Measurements from ENCODE around the gene NGRN. TPM values are rescaled to one million over a fixed set of nuclear protein-coding genes. Genes with fewer than 3 reads are reported as not detected.
"Not testable (repeated sequence)": the region's sequence is repeated elsewhere in the genome, so short reads cannot be mapped to it uniquely, and the experiment has no call there.

Gene NGRN
- total and polyA plus RNA-seq, 2 of the 4 experiments (the other 2 are of a cell fraction) = 39.6 to 46.2 TPM

GRCh38 chr15:90271459-90272166 lies 6.1 kb downstream of the NGRN start:
- no peak overlapping the region for H2AFZ ChIP-seq (replicated peaks; ENCODE audit: low read length, poor library complexity)
- H3K4me2 ChIP-seq (ENCODE audit: low read depth, low read length) = no peak overlapping the region
- ChIA-PET POLR2A (ENCODE audit: unreplicated experiment) (no interaction called here), CTCF (no interaction called here)
- H3K4ac ChIP-seq (ENCODE audit: low read depth, low read length) = no peak overlapping the region
- DNase-seq (no peak), ATAC-seq (ENCODE audit: low read depth) (no peak)
- no peak overlapping the region for H3K18ac ChIP-seq (ENCODE audit: low read depth, low read length)
- H3K79me1 ChIP-seq (ENCODE audit: low read depth in 1 of 2, low read length in 2 of 2) = peaks cover 36 to 75% of the 10 kb centered on the region in 2 experiments; a peak in 3 of 4 replicates
- 100% methylated on average over 2 of the region's 7 CpGs; no CpG with 5 or more reads in 1 of the 2 experiments for WGBS, 2 experiments (ENCODE audit: extremely low coverage in 2 of 2, insufficient read length in 1 of 2)
- H4K8ac ChIP-seq (ENCODE audit: low read depth in 2 of 2, low read length in 2 of 2) = no peak overlapping the region
- H3K9me3 ChIP-seq (ENCODE audit: control insufficient read depth, insufficient read depth, low read length) = no peaks in the 10 kb centered on the region
- H2BK5ac ChIP-seq (ENCODE audit: low read depth, low read length, poor library complexity, severe bottlenecking) = no peak overlapping the region
- in situ Hi-C loops (cut with MboI; ENCODE audit: low sequenced_read_pairs) (no loop called here), intact Hi-C loops (cut with micrococcal nuclease) (no loop called here), dilution Hi-C loops (cut with HindIII; ENCODE audit: low sequenced_read_pairs, unreplicated experiment) (no loop called here)
- no peak overlapping the region for H2BK15ac ChIP-seq (ENCODE audit: low read depth, low read length)
- peaks cover 56% of the 10 kb centered on the region for H4K20me1 ChIP-seq (ENCODE audit: insufficient read depth, low read length)
- H3K9ac ChIP-seq (ENCODE audit: low read depth, low read length) = no peak overlapping the region
- TF ChIP-seq MAFK (IDR thresholded peaks at IDR 0.05; ENCODE audit: low read depth, low read length) = no peak
- no peak for TF ChIP-seq SMC3 (IDR thresholded peaks at IDR 0.05; ENCODE audit: low read depth, low read length)
- no peak for TF ChIP-seq BHLHE40 (IDR thresholded peaks at IDR 0.05; ENCODE audit: low read depth, low read length)
- no peak for TF ChIP-seq CTCF (conservative IDR thresholded peaks at IDR 0.05; ENCODE audit: low read depth, low read length)
- TF ChIP-seq RFX5 (IDR thresholded peaks at IDR 0.05; ENCODE audit: low read depth, low read length) = no peak
- TF ChIP-seq NFE2L2 (IDR thresholded peaks at IDR 0.05; ENCODE audit: low read depth, low read length) = no peak
- H3K4me3 ChIP-seq (ENCODE audit: insufficient read depth, low read depth, low read length) = no peak overlapping the region
- peaks cover 9% of the 10 kb centered on the region for H3K9me1 ChIP-seq (ENCODE audit: insufficient read depth, low read length)
- H3K14ac ChIP-seq (replicated peaks; ENCODE audit: low read depth, low read length) = no peak overlapping the region
- no peaks in the 10 kb centered on the region for H3K27me3 ChIP-seq (ENCODE audit: control insufficient read depth, insufficient read depth, low read length)
- H2BK20ac ChIP-seq (ENCODE audit: low read depth, low read length) = no peak overlapping the region
- H4K91ac ChIP-seq (ENCODE audit: insufficient read depth, low read depth, low read length) = no peak overlapping the region
- H3K56ac ChIP-seq (ENCODE audit: extremely low read depth, insufficient read depth, low read length) = no peak overlapping the region
- H3K4me1 ChIP-seq (ENCODE audit: control insufficient read depth, insufficient read depth, low read length) = peaks cover 3% of the 10 kb centered on the region; the same call in 1 of the 2 replicates
- H2AK5ac ChIP-seq (ENCODE audit: low read depth, low read length) = no peak overlapping the region
- no peak overlapping the region for H4K5ac ChIP-seq (ENCODE audit: low read depth, low read length)
- no peak overlapping the region for H3K27ac ChIP-seq (ENCODE audit: insufficient read depth, low read length)
- H2BK120ac ChIP-seq (ENCODE audit: low read depth, low read length) = no peak overlapping the region
- peaks cover 33% of the 10 kb centered on the region for H3K36me3 ChIP-seq (ENCODE audit: control insufficient read depth, insufficient read depth, low read length)
- H2AK9ac ChIP-seq (replicated peaks; ENCODE audit: low read depth, low read length, poor library complexity) = no peak overlapping the region
- BruUV-seq (replicated peaks) = no TSS peak
- H3K23ac ChIP-seq (ENCODE audit: low read depth, low read length) = no peak overlapping the region

- H3K18ac ChIP-seq (ENCODE audit: low read depth, low read length); CTCF ChIA-PET; H2AK9ac ChIP-seq (replicated peaks; ENCODE audit: low read depth, low read length, poor library complexity); H2BK120ac ChIP-seq (ENCODE audit: low read depth, low read length); H3K9ac ChIP-seq (ENCODE audit: low read depth, low read length); H2AFZ ChIP-seq (replicated peaks; ENCODE audit: low read length, poor library complexity); H2BK15ac ChIP-seq (ENCODE audit: low read depth, low read length); H3K9me3 ChIP-seq (ENCODE audit: control insufficient read depth, insufficient read depth, low read length); H2BK5ac ChIP-seq (ENCODE audit: low read depth, low read length, poor library complexity, severe bottlenecking); H3K27me3 ChIP-seq (ENCODE audit: control insufficient read depth, insufficient read depth, low read length); H2BK20ac ChIP-seq (ENCODE audit: low read depth, low read length); H3K23ac ChIP-seq (ENCODE audit: low read depth, low read length); DNase-seq; H3K14ac ChIP-seq (replicated peaks; ENCODE audit: low read depth, low read length); H4K20me1 ChIP-seq (ENCODE audit: insufficient read depth, low read length); H3K4me1 ChIP-seq (ENCODE audit: control insufficient read depth, insufficient read depth, low read length); BruUV-seq (replicated peaks); dilution Hi-C loops (cut with HindIII; ENCODE audit: low sequenced_read_pairs, unreplicated experiment); H3K4ac ChIP-seq (ENCODE audit: low read depth, low read length); H3K27ac ChIP-seq (ENCODE audit: insufficient read depth, low read length); ATAC-seq (ENCODE audit: low read depth); H2AK5ac ChIP-seq (ENCODE audit: low read depth, low read length); intact Hi-C loops (cut with micrococcal nuclease); H3K4me3 ChIP-seq (ENCODE audit: insufficient read depth, low read depth, low read length); POLR2A ChIA-PET (ENCODE audit: unreplicated experiment); H3K56ac ChIP-seq (ENCODE audit: extremely low read depth, insufficient read depth, low read length); in situ Hi-C loops (cut with MboI; ENCODE audit: low sequenced_read_pairs); H4K8ac ChIP-seq (ENCODE audit: low read depth in 2 of 2, low read length in 2 of 2); H4K5ac ChIP-seq (ENCODE audit: low read depth, low read length); H3K9me1 ChIP-seq (ENCODE audit: insufficient read depth, low read length); H3K4me2 ChIP-seq (ENCODE audit: low read depth, low read length); H4K91ac ChIP-seq (ENCODE audit: insufficient read depth, low read depth, low read length): not testable (repeated sequence)
- peaks cover 3 to 10% of the 10 kb centered on the region in 2 experiments; a peak in 1 of 4 replicates for H3K79me1 ChIP-seq (ENCODE audit: low read depth in 1 of 2, low read length in 2 of 2)
- peaks cover 12% of the 10 kb centered on the region for H3K36me3 ChIP-seq (ENCODE audit: control insufficient read depth, insufficient read depth, low read length)
- WGBS, 2 experiments (ENCODE audit: extremely low coverage in 2 of 2, insufficient read length in 1 of 2) = 92% methylated on average over 5 of the region's 12 CpGs; no CpG with 5 or more reads in 1 of the 2 experiments
Measured at GRCh38 chr15:90278467-90278866, 13.0 kb downstream of the NGRN start.
